IMR-90 (cell line): ENCODE measurements around the gene DNAJB4. TPM values are rescaled to one million over a fixed set of nuclear protein-coding genes. Genes with fewer than 3 reads are reported as not detected.

Experiments used
- ATAC-seq: fragments of 200-7000 bp; cut with Tn5 transposase; 2 replicates; pipeline ENCODE4 v1.9.1; 2020; ENCODE audit warnings: low read depth, mild to moderate bottlenecking, moderate library complexity
- BruUV-seq: library from RNA; stranded (reverse); fragments of 400-500 nt; replicated peaks from 2 replicates; lab custom pipeline; 2021; lab: Mats Ljungman, UMichigan
- CTCF ChIA-PET: fragments of 300-600 bp; formaldehyde crosslinking; extraction: SDS; loops from one replicate; lab custom pipeline; 2021; ENCODE audit warnings: antibody characterized with exemption; lab: Yijun Ruan, JAX
- POLR2A ChIA-PET: fragments of 300-600 bp; sonication (Branson Sonifier 250); formaldehyde crosslinking; loops from one replicate; lab custom pipeline; 2022; ENCODE audit warnings: antibody characterized with exemption; ENCODE audit not compliant: unreplicated experiment; lab: Charles Lee
- DNase-seq: peaks from one replicate; pipeline ENCODE4 v3.0.0; 2013
- H2AFZ ChIP-seq: replicated peaks from 2 replicates; pipeline ENCODE3; 2013; ENCODE audit warnings: low read length, mild to moderate bottlenecking; ENCODE audit not compliant: poor library complexity
- H2AK5ac ChIP-seq: 2 replicates; pipeline ENCODE4 v1.6.1; 2013; ENCODE audit warnings: low read depth, low read length, inconsistent platforms
- H2AK9ac ChIP-seq: replicated peaks from 2 replicates; pipeline ENCODE3; 2013; ENCODE audit warnings: mild to moderate bottlenecking, low read depth, low read length, moderate library complexity; ENCODE audit not compliant: poor library complexity
- H2BK120ac ChIP-seq: 2 replicates; pipeline ENCODE4 v1.6.1; 2013; ENCODE audit warnings: low read depth, low read length, inconsistent platforms
- H2BK15ac ChIP-seq: 3 replicates; pipeline ENCODE4 v1.6.1; 2013; ENCODE audit warnings: low read depth, low read length, inconsistent platforms
- H2BK20ac ChIP-seq: 2 replicates; pipeline ENCODE4 v1.6.1; 2013; ENCODE audit warnings: low read depth, mild to moderate bottlenecking, inconsistent platforms, low read length, moderate library complexity
- H2BK5ac ChIP-seq: 2 replicates; pipeline ENCODE4 v1.6.1; 2013; ENCODE audit warnings: mild to moderate bottlenecking, low read depth, low read length, inconsistent platforms; ENCODE audit not compliant: poor library complexity, severe bottlenecking
- H3K14ac ChIP-seq: replicated peaks from 2 replicates; pipeline ENCODE4 v1.6.1; 2013; ENCODE audit warnings: low read depth, low read length, inconsistent platforms
- H3K18ac ChIP-seq: 2 replicates; pipeline ENCODE4 v1.6.1; 2013; ENCODE audit warnings: low read depth, low read length, control low read depth
- H3K23ac ChIP-seq: 2 replicates; pipeline ENCODE4 v1.6.1; 2013; ENCODE audit warnings: low read depth, low read length, inconsistent platforms
- H3K27ac ChIP-seq: 2 replicates; pipeline ENCODE4 v1.5.1; 2013; ENCODE audit warnings: mild to moderate bottlenecking, control low read depth, low read length; ENCODE audit not compliant: insufficient read depth
- H3K27me3 ChIP-seq: 2 replicates; pipeline ENCODE4 v1.6.1; 2013; ENCODE audit warnings: low read length; ENCODE audit not compliant: control insufficient read depth, insufficient read depth
- H3K36me3 ChIP-seq: 2 replicates; pipeline ENCODE4 v1.6.1; 2013; ENCODE audit warnings: low read length, mixed read lengths; ENCODE audit not compliant: control insufficient read depth, insufficient read depth
- H3K4ac ChIP-seq: 2 replicates; pipeline ENCODE4 v1.6.1; 2013; ENCODE audit warnings: low read depth, low read length, inconsistent platforms
- H3K4me1 ChIP-seq: 2 replicates; pipeline ENCODE4 v1.6.1; 2013; ENCODE audit warnings: low read length, mixed read lengths; ENCODE audit not compliant: control insufficient read depth, insufficient read depth
- H3K4me2 ChIP-seq: 2 replicates; pipeline ENCODE4 v1.6.1; 2013; ENCODE audit warnings: low read depth, mild to moderate bottlenecking, control low read depth, low read length, moderate library complexity
- H3K4me3 ChIP-seq: 2 replicates; pipeline ENCODE4 v1.5.1; 2013; ENCODE audit warnings: low read depth, mild to moderate bottlenecking, control low read depth, low read length, moderate library complexity; ENCODE audit not compliant: insufficient read depth
- H3K56ac ChIP-seq: 2 replicates; pipeline ENCODE4 v1.6.1; 2013; ENCODE audit warnings: low read length, inconsistent platforms; ENCODE audit not compliant: insufficient read depth; ENCODE audit errors: extremely low read depth
- H3K79me1 ChIP-seq, 2 experiments: 2 replicates each; pipeline ENCODE4 v1.6.1; 2013; ENCODE audit warnings: low read length in 2 of 2, inconsistent platforms in 1 of 2, low read depth in 1 of 2
- H3K9ac ChIP-seq: 2 replicates; pipeline ENCODE4 v1.6.1; 2013; ENCODE audit warnings: low read depth, low read length, control low read depth
- H3K9me1 ChIP-seq: 2 replicates; pipeline ENCODE4 v1.6.1; 2013; ENCODE audit warnings: low read length, inconsistent platforms; ENCODE audit not compliant: insufficient read depth
- H3K9me3 ChIP-seq: 2 replicates; pipeline ENCODE4 v1.6.1; 2013; ENCODE audit warnings: low read length; ENCODE audit not compliant: control insufficient read depth, insufficient read depth
- H4K20me1 ChIP-seq: 2 replicates; pipeline ENCODE4 v1.6.1; 2013; ENCODE audit warnings: low read length, inconsistent platforms; ENCODE audit not compliant: insufficient read depth
- H4K5ac ChIP-seq: 2 replicates; pipeline ENCODE4 v1.6.1; 2013; ENCODE audit warnings: mild to moderate bottlenecking, low read depth, low read length, control low read depth
- H4K8ac ChIP-seq, 2 experiments: 2 replicates each; pipeline ENCODE4 v1.6.1; 2013; ENCODE audit warnings: low read depth in 2 of 2, low read length in 2 of 2, control low read depth in 1 of 2, inconsistent platforms in 1 of 2
- H4K91ac ChIP-seq: 2 replicates; pipeline ENCODE4 v1.6.1; 2013; ENCODE audit warnings: low read depth, low read length, inconsistent platforms; ENCODE audit not compliant: insufficient read depth
- BHLHE40 ChIP-seq: fragments of 150-350 bp; IDR thresholded peaks from 2 replicates; pipeline ENCODE4 v1.6.1; 2016; ENCODE audit warnings: mild to moderate bottlenecking, low read depth, low read length
- CEBPB ChIP-seq: IDR thresholded peaks from 2 replicates; pipeline ENCODE4 v1.6.1; 2012; ENCODE audit warnings: low read depth, low read length, improper control_type of control experiment
- CHD1 ChIP-seq: IDR thresholded peaks from 2 replicates; pipeline ENCODE4 v1.6.1; 2012; ENCODE audit warnings: low read depth, low read length, improper control_type of control experiment
- FOS ChIP-seq: fragments of 150-350 bp; IDR thresholded peaks from 2 replicates; pipeline ENCODE4 v1.6.1; 2016; ENCODE audit warnings: low read depth, low read length
- MAFK ChIP-seq: IDR thresholded peaks from 2 replicates; pipeline ENCODE4 v1.6.1; 2012; ENCODE audit warnings: low read depth, low read length, improper control_type of control experiment
- MAZ ChIP-seq: IDR thresholded peaks from 2 replicates; pipeline ENCODE4 v1.6.1; 2012; ENCODE audit warnings: low read depth, mild to moderate bottlenecking, low read length, improper control_type of control experiment, moderate library complexity, borderline replicate concordance
- MXI1 ChIP-seq: IDR thresholded peaks from 2 replicates; pipeline ENCODE4 v1.6.1; 2012; ENCODE audit warnings: low read depth, mild to moderate bottlenecking, low read length, moderate library complexity, borderline replicate concordance
- NFE2L2 ChIP-seq: fragments of 150-350 bp; IDR thresholded peaks from 2 replicates; pipeline ENCODE4 v1.6.1; 2016; ENCODE audit warnings: low read depth, mild to moderate bottlenecking, low read length
- POLR2A ChIP-seq: IDR thresholded peaks from 2 replicates; pipeline ENCODE4 v1.6.1; 2012; ENCODE audit warnings: mild to moderate bottlenecking, low read depth, low read length
- RAD21 ChIP-seq: IDR thresholded peaks from 2 replicates; pipeline ENCODE4 v1.6.1; 2012; ENCODE audit warnings: low read length, improper control_type of control experiment
- RCOR1 ChIP-seq: IDR thresholded peaks from 2 replicates; pipeline ENCODE4 v1.6.1; 2012; ENCODE audit warnings: mild to moderate bottlenecking, low read length, improper control_type of control experiment; ENCODE audit not compliant: insufficient replicate concordance
- RFX5 ChIP-seq: IDR thresholded peaks from 2 replicates; pipeline ENCODE4 v1.8.0; 2012; ENCODE audit warnings: low read depth, mild to moderate bottlenecking, low read length, moderate library complexity
- SMC3 ChIP-seq: fragments of 150-350 bp; IDR thresholded peaks from 2 replicates; pipeline ENCODE4 v1.6.1; 2016; ENCODE audit warnings: low read depth, mild to moderate bottlenecking, antibody characterized with exemption, low read length, moderate library complexity
- dilution Hi-C: fragments of 300-500 bp; cut with HindIII; formaldehyde crosslinking; loops from one replicate; pipeline ENCODE4 v1.14.3; 2018; ENCODE audit warnings: low sequenced_read_pairs; ENCODE audit not compliant: unreplicated experiment
- in situ Hi-C: fragments of 300-500 bp; cut with MboI; formaldehyde crosslinking; loops from 3 replicates; pipeline ENCODE4 v1.14.3; 2019; ENCODE audit warnings: low sequenced_read_pairs, inconsistent platforms, mixed read lengths
- intact Hi-C: fragments of 100-400 bp; cut with micrococcal nuclease; formaldehyde crosslinking; loops from 2 replicates; pipeline ENCODE4 v1.10.0; 2022
- polyA plus RNA-seq, 3 experiments: library from polyadenylated mRNA; depleted of rRNA; stranded (reverse); fragments of >200 nt; gene quantifications; 2 replicates each; pipeline ENCODE4 v1.2.3, GENCODE V29; 2012; ENCODE audit warnings: low replicate concordance in 1 of 3
- total RNA-seq: library from RNA; depleted of rRNA; stranded (reverse); fragments of >200 nt; gene quantifications from 2 replicates; pipeline ENCODE4 v1.2.3, GENCODE V29; 2012
- TF ChIP-seq, protein P1 (sequence below): fragments of 150-350 bp; IDR thresholded peaks from 2 replicates; pipeline ENCODE4 v1.6.1; 2016; ENCODE audit warnings: low read depth, mild to moderate bottlenecking, low read length, moderate library complexity, borderline replicate concordance
- TF ChIP-seq, protein P2 (sequence below): conservative IDR thresholded peaks from 2 replicates; pipeline ENCODE4 v1.5.1; 2012; ENCODE audit warnings: mild to moderate bottlenecking, low read depth, low read length, improper control_type of control experiment
- TF ChIP-seq, protein P3 (sequence below): fragments of 150-350 bp; IDR thresholded peaks from 2 replicates; pipeline ENCODE4 v1.6.1; 2017; ENCODE audit warnings: mild to moderate bottlenecking, antibody characterized with exemption, low read length, low read depth

Gene DNAJB4
- total and polyA plus RNA-seq, 2 of the 4 experiments (the other 2 are of a cell fraction): 30.6 to 31.0 TPM

DNA sequence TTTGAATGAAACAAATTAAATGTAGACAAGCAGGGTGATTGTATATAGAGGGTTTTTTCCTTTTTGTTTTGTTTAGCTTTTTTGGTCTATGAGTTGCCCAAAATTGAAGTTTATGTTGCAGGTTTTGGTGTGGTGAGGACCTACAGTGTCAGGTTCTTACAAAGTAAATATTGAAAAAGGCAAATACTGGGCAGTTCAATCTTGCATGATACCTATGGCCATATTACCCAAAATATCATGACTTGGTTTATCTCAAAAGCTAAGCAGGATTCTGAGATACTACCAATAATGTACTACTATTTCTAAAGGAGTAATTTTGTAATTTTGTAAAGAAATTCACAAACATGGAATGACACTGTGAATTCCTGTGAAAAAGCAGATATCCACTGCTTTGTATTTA is 1.8 kb downstream of the DNAJB4 start:
- Histone ChIP-seq H2AFZ (no peak overlapping the region), H3K4me3 (peak overlapping the region; percentile 80), H4K20me1 (peaks cover 3% of the 10 kb centered on the region; the same call in 1 of the 2 replicates), H3K9ac (peak overlapping the region; percentile 84), H2BK120ac (no peak overlapping the region), H3K9me1 (no peaks in the 10 kb centered on the region), H2AK5ac (no peak overlapping the region), H4K8ac (no peak overlapping the region), H3K36me3 (no peaks in the 10 kb centered on the region), H3K27me3 (no peaks in the 10 kb centered on the region), H3K14ac (no peak overlapping the region; the same call in 1 of the 2 replicates), H3K4ac (no peak overlapping the region), H3K79me1 (peaks cover 0 to 21% of the 10 kb centered on the region in 2 experiments; a peak in 2 of 4 replicates), H3K27ac (peak overlapping the region; percentile 85; the same call in 1 of the 2 replicates), H2BK15ac (no peak overlapping the region), H3K18ac (peak overlapping the region; percentile 49; the same call in 1 of the 2 replicates), H3K56ac (no peak overlapping the region), H2BK20ac (no peak overlapping the region), H4K5ac (peak overlapping the region; percentile 67; the same call in 1 of the 2 replicates), H3K4me2 (peak overlapping the region; percentile 98), H3K23ac (peak overlapping the region; percentile 40; the same call in 1 of the 2 replicates), H2AK9ac (no peak overlapping the region), H3K4me1 (peaks cover 6% of the 10 kb centered on the region), H4K91ac (no peak overlapping the region), H2BK5ac (peak overlapping the region; percentile 100), H3K9me3 (no peaks in the 10 kb centered on the region)
- ATAC-seq (no peak), DNase-seq (no peak)
- in situ Hi-C loops (no loop called here), dilution Hi-C loops (no loop called here), intact Hi-C loops (no loop called here)
- no TSS peak for BruUV-seq
- POLR2A ChIA-PET: interaction anchor here (0.5 kb wide), 1 partner anchor 101 kb away, joined by 3 read pairs; no protein-coding TSS in a partner anchor
- TF ChIP-seq SMC3 (no peak), POLR2A (no peak), MXI1 (no peak), RFX5 (no peak), CHD1 (no peak), MAFK (no peak), MAZ (no peak), FOS (no peak), CEBPB (no peak), RCOR1 (no peak), NFE2L2 (no peak), BHLHE40 (no peak), RAD21 (no peak)
- TF ChIP-seq, protein P1, sequence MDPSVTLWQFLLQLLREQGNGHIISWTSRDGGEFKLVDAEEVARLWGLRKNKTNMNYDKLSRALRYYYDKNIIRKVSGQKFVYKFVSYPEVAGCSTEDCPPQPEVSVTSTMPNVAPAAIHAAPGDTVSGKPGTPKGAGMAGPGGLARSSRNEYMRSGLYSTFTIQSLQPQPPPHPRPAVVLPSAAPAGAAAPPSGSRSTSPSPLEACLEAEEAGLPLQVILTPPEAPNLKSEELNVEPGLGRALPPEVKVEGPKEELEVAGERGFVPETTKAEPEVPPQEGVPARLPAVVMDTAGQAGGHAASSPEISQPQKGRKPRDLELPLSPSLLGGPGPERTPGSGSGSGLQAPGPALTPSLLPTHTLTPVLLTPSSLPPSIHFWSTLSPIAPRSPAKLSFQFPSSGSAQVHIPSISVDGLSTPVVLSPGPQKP: no peak
- TF ChIP-seq, protein P2, sequence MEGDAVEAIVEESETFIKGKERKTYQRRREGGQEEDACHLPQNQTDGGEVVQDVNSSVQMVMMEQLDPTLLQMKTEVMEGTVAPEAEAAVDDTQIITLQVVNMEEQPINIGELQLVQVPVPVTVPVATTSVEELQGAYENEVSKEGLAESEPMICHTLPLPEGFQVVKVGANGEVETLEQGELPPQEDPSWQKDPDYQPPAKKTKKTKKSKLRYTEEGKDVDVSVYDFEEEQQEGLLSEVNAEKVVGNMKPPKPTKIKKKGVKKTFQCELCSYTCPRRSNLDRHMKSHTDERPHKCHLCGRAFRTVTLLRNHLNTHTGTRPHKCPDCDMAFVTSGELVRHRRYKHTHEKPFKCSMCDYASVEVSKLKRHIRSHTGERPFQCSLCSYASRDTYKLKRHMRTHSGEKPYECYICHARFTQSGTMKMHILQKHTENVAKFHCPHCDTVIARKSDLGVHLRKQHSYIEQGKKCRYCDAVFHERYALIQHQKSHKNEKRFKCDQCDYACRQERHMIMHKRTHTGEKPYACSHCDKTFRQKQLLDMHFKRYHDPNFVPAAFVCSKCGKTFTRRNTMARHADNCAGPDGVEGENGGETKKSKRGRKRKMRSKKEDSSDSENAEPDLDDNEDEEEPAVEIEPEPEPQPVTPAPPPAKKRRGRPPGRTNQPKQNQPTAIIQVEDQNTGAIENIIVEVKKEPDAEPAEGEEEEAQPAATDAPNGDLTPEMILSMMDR: no peak
- TF ChIP-seq, protein P3, sequence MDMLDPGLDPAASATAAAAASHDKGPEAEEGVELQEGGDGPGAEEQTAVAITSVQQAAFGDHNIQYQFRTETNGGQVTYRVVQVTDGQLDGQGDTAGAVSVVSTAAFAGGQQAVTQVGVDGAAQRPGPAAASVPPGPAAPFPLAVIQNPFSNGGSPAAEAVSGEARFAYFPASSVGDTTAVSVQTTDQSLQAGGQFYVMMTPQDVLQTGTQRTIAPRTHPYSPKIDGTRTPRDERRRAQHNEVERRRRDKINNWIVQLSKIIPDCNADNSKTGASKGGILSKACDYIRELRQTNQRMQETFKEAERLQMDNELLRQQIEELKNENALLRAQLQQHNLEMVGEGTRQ: no peak
- CTCF ChIA-PET: interaction anchor here (0.6 to 2.7 kb wide), 3 partner anchors 28 to 117 kb away, joined by 3 to 7 read pairs (median 4); partner anchors contain the start of gene FUBP1
